Measurements from ENCODE around the gene GNG12. TPM values are rescaled to one million over a fixed set of nuclear protein-coding genes. Genes with fewer than 3 reads are reported as not detected.

The GNG12 gene
- total RNA-seq, 1 donor from 2014 or later = 71.2 TPM

DNA sequence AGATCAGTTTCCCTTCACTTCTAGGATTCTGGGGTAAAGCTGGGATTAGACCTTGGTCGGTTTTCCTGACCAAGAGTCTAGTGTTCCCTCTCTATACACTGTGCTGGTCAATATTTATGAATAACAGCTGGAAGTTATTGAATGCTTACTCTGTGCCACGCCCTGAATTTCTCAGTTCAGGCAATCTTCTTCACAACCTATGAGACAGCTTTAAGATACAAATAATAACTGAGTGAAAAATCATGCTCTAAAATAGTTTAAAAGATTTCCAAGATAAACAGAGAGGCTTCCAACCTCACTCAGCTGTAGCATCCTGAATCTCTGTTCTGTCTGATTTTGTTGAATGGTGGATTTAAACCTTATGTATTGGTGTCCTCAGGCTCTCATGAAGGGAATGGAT is 72.2 kb downstream of the GNG12 start:
- no peak for DNase-seq (ENCODE audit: low spot score in 2 of 2)
- Histone ChIP-seq H3K27ac (peak overlapping the region in 1 of 2 donors; percentile 78), H3K9me3 (no peaks in the 10 kb centered on the region), H3K4me1 (peaks cover 6 to 33% of the 10 kb centered on the region in 2 donors), H3K36me3 (no peaks in the 10 kb centered on the region), H3K4me3 (no peak overlapping the region), H3K27me3 (no peaks in the 10 kb centered on the region)
- TF ChIP-seq, protein P1, sequence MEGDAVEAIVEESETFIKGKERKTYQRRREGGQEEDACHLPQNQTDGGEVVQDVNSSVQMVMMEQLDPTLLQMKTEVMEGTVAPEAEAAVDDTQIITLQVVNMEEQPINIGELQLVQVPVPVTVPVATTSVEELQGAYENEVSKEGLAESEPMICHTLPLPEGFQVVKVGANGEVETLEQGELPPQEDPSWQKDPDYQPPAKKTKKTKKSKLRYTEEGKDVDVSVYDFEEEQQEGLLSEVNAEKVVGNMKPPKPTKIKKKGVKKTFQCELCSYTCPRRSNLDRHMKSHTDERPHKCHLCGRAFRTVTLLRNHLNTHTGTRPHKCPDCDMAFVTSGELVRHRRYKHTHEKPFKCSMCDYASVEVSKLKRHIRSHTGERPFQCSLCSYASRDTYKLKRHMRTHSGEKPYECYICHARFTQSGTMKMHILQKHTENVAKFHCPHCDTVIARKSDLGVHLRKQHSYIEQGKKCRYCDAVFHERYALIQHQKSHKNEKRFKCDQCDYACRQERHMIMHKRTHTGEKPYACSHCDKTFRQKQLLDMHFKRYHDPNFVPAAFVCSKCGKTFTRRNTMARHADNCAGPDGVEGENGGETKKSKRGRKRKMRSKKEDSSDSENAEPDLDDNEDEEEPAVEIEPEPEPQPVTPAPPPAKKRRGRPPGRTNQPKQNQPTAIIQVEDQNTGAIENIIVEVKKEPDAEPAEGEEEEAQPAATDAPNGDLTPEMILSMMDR (IDR thresholded peaks at IDR 0.05) = no peak
- intact Hi-C loops (cut with DNase I) = loop anchor here (2.0 to 10.0 kb wide), 2 partner anchors 74 to 254 kb away; no protein-coding TSS in a partner anchor

DNA sequence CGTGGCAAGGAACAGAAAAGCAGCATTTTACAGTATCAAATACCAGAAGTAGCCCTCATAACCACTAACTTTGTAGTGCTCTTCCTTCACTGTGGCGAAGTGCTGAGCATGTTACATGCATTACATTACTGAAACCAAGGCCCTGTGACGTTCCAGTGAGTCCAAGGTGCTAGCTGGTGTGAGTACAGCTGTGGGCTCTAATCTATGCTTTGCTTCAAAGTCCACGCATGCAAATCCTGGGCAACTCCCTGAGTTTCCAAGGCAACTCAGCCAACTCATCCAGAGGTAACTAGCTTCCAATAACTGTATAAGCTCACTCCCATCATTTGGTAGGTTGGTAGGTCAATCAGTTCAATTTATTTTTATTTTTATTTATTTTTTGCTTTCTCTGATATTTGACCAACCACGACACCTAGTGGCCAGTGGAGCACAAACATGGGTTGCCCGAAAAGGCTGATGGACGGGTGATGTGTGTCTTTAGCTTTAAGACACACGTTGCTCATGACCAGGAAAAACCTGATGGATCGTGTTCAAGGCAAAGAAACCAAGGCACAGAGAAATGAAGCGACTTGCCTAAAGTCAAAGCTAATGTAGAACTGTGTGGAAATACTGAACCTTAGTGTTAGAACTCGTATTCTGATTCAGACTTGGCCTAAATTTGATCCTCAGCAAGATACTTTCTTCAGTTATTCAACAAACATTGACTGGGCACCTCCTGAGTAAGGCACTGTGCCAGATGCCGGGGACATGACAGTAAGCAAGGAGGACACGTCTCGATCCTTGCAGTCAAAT is 73.0 kb downstream of the GNG12 start:
- H3K4me3 ChIP-seq = no peak overlapping the region
- peak in 1 of 2 donors; percentile 84 for DNase-seq (ENCODE audit: low spot score in 2 of 2)
- H3K36me3 ChIP-seq = no peaks in the 10 kb centered on the region
- no peaks in the 10 kb centered on the region for H3K27me3 ChIP-seq
- no peaks in the 10 kb centered on the region for H3K9me3 ChIP-seq
- intact Hi-C loops (cut with DNase I) = loop anchor here (1.0 to 10.0 kb wide), 4 partner anchors 73 to 255 kb away; no protein-coding TSS in a partner anchor
- TF ChIP-seq, protein P1 (IDR thresholded peaks at IDR 0.05) = peak; percentile 73 to 83 (median 81)
- peak overlapping the region; percentile 78 to 82 for H3K27ac ChIP-seq
- H3K4me1 ChIP-seq = peaks cover 6 to 38% of the 10 kb centered on the region in 2 donors

DNA sequence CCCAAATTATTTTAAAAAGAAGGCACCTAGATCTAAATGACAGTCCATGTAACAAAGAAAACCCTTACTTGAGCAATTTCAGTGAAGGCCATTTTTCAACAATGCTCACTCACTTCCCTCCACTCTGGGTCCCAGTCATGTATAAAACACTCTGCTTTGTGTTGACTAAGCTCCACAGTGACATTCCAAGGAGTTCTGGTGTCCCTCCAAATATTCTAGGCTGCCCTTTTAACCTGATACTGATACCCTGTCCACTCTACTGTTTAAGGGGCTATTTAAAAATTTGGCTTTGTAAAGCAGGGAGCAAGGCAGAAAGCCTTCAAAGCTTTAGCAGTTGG is 73.6 kb downstream of the GNG12 start:
- Histone ChIP-seq H3K4me1 (peaks cover 6 to 42% of the 10 kb centered on the region in 2 donors), H3K27me3 (no peaks in the 10 kb centered on the region), H3K27ac (peak overlapping the region; percentile 78 to 82), H3K4me3 (no peak overlapping the region), H3K36me3 (no peaks in the 10 kb centered on the region), H3K9me3 (no peaks in the 10 kb centered on the region)
- TF ChIP-seq, protein P1 (IDR thresholded peaks at IDR 0.05) = no peak
- intact Hi-C loops (cut with DNase I) = loop anchor here (1.0 to 10.0 kb wide), 5 partner anchors 73 to 325 kb away; partner anchors contain the start of gene SERBP1
- DNase-seq (ENCODE audit: low spot score in 2 of 2) = no peak

DNA sequence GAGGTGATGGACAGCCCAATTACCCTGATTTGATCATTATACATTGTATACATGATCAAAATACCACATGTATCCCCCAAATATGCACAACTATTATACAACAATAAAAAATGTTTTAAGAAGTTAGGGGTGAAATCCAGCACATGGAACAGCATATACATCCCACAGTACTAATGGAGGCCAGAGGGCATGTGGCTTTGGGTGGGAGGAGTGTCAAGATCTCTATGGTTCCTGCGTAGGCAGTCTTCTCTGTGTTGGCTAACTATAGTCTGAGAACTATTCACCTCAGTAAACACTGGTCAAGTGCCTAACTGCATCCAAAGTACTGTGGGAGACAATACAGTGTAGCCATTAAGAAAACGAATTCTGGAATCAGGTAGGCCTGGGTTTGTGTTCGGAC is 74.2 kb downstream of the GNG12 start:
- no peaks in the 10 kb centered on the region for H3K27me3 ChIP-seq
- intact Hi-C loops (cut with DNase I) = loop anchor here (10.0 kb wide), 1 partner anchor 324 kb away; the partner anchor contains the start of gene SERBP1
- H3K36me3 ChIP-seq = no peaks in the 10 kb centered on the region
- H3K27ac ChIP-seq = peak overlapping the region; percentile 78 to 82
- DNase-seq (ENCODE audit: low spot score in 2 of 2) = no peak
- no peaks in the 10 kb centered on the region for H3K9me3 ChIP-seq
- TF ChIP-seq, protein P1 (IDR thresholded peaks at IDR 0.05) = no peak
- H3K4me1 ChIP-seq = peaks cover 6 to 48% of the 10 kb centered on the region in 2 donors
- H3K4me3 ChIP-seq = no peak overlapping the region

DNA sequence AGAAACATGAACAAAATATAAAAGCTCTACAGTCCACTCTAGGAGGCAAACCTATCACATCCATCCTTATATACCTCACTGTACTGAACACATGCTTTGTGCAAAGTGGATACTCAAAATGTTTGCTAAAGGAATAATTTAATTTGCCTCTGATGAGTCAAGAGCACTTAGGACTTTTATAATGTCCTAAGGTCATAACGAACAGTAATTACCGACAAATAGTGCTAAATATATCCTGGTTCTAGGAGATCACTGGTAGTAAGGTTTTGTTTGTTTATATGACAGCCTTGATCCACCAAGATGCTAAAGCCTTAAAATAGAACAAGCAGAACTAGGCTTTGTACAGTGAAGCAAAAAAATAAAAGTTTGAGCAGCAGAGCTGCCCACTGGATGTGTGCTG is 77.6 kb downstream of the GNG12 start:
- no peaks in the 10 kb centered on the region for H3K27me3 ChIP-seq
- peak overlapping the region in 1 of 2 donors; percentile 82 for H3K27ac ChIP-seq
- no peaks in the 10 kb centered on the region for H3K9me3 ChIP-seq
- intact Hi-C loops (cut with DNase I) = loop anchor here (10.0 kb wide), 1 partner anchor 321 kb away; the partner anchor contains the start of gene SERBP1
- no peaks in the 10 kb centered on the region for H3K36me3 ChIP-seq
- peaks cover 11 to 81% of the 10 kb centered on the region in 2 donors for H3K4me1 ChIP-seq
- DNase-seq (ENCODE audit: low spot score in 2 of 2) = peak in 1 of 2 donors; percentile 25
- H3K4me3 ChIP-seq = no peak overlapping the region
- TF ChIP-seq, protein P1 (IDR thresholded peaks at IDR 0.05) = no peak
